Measurements from ENCODE around the gene B4GALT4. TPM values are rescaled to one million over a fixed set of nuclear protein-coding genes. Genes with fewer than 3 reads are reported as not detected.

B4GALT4 gene
- total RNA-seq, 1 donor from 2014 or later = 12.1 TPM

DNA sequence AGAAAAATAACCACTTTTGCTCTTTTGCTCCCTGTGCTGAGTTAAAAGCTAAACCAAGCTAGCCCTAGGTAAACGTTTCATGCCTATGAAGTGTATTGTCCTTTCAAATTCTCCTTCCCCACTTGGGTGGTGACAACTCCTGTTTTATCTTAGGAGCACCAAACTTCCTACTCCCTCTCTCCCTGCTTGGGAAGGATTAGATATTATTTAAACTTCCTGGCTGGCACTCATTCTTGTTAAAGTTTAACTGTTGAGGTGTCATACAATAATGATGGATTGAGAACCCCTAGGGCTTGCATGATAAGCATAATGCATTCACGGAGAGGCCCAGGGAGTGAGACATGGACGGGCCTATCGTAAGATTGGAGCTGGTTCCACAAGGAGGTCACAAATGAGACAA is 29.5 kb downstream of the B4GALT4 start:
- no peaks in the 10 kb centered on the region for H3K27me3 Mint-ChIP-seq (ENCODE audit: low read depth)
- DNase-seq (ENCODE audit: low read depth, low spot score) = no peak
- H3K36me3 Mint-ChIP-seq (ENCODE audit: low read depth) = peaks cover 29% of the 10 kb centered on the region
- H3K27ac Mint-ChIP-seq (ENCODE audit: unreplicated experiment) = no peak overlapping the region
- no peaks in the 10 kb centered on the region for H3K4me1 Mint-ChIP-seq
- no peaks in the 10 kb centered on the region for H3K9me3 Mint-ChIP-seq
- TF ChIP-seq, protein P1, sequence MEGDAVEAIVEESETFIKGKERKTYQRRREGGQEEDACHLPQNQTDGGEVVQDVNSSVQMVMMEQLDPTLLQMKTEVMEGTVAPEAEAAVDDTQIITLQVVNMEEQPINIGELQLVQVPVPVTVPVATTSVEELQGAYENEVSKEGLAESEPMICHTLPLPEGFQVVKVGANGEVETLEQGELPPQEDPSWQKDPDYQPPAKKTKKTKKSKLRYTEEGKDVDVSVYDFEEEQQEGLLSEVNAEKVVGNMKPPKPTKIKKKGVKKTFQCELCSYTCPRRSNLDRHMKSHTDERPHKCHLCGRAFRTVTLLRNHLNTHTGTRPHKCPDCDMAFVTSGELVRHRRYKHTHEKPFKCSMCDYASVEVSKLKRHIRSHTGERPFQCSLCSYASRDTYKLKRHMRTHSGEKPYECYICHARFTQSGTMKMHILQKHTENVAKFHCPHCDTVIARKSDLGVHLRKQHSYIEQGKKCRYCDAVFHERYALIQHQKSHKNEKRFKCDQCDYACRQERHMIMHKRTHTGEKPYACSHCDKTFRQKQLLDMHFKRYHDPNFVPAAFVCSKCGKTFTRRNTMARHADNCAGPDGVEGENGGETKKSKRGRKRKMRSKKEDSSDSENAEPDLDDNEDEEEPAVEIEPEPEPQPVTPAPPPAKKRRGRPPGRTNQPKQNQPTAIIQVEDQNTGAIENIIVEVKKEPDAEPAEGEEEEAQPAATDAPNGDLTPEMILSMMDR (conservative IDR thresholded peaks at IDR 0.05) = no peak
- no peak overlapping the region for H3K4me3 Mint-ChIP-seq

DNA sequence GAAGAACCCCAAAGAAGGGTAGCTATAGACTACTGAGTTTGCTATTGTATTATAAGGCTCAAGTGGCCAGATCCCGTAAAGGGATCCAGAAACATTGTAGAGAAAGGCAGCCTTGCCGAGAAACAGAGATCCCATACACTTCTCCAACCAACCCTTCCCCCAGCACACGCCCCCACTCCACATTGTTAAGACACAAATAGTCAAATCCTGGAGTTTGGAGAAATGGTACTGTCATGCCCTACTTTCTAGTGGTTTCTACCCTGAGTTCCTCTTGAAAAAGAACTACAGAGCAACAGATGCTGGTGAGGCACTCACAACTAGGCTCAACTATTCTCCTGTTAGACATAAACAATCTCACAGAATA is 33.2 kb downstream of the B4GALT4 start:
- TF ChIP-seq, protein P1 (conservative IDR thresholded peaks at IDR 0.05) = no peak
- no peak for DNase-seq (ENCODE audit: low read depth, low spot score)
- H3K27ac Mint-ChIP-seq (ENCODE audit: unreplicated experiment) = no peak overlapping the region
- H3K36me3 Mint-ChIP-seq (ENCODE audit: low read depth) = peaks cover 16% of the 10 kb centered on the region
- H3K27me3 Mint-ChIP-seq (ENCODE audit: low read depth) = no peaks in the 10 kb centered on the region
- H3K4me3 Mint-ChIP-seq = no peak overlapping the region
- peaks cover 2% of the 10 kb centered on the region for H3K9me3 Mint-ChIP-seq
- no peaks in the 10 kb centered on the region for H3K4me1 Mint-ChIP-seq

GRCh38 chr3:119206611-119207511 is 33.8 kb downstream of the B4GALT4 start:
- Mint-ChIP-seq H3K9me3 (peaks cover 2% of the 10 kb centered on the region), H3K4me3 (no peak overlapping the region), H3K27me3 (ENCODE audit: low read depth) (no peaks in the 10 kb centered on the region), H3K27ac (ENCODE audit: unreplicated experiment) (no peak overlapping the region), H3K4me1 (no peaks in the 10 kb centered on the region), H3K36me3 (ENCODE audit: low read depth) (peaks cover 11% of the 10 kb centered on the region)
- TF ChIP-seq, protein P1 (conservative IDR thresholded peaks at IDR 0.05) = no peak
- no peak for DNase-seq (ENCODE audit: low read depth, low spot score)

GRCh38 chr3:119205685-119206084 is 35.0 kb downstream of the B4GALT4 start:
- H3K9me3 Mint-ChIP-seq = peaks cover 2% of the 10 kb centered on the region
- H3K36me3 Mint-ChIP-seq (ENCODE audit: low read depth) = peaks cover 6% of the 10 kb centered on the region
- DNase-seq (ENCODE audit: low read depth, low spot score) = no peak
- TF ChIP-seq, protein P1 (conservative IDR thresholded peaks at IDR 0.05) = no peak
- H3K4me1 Mint-ChIP-seq = no peaks in the 10 kb centered on the region
- H3K4me3 Mint-ChIP-seq = no peak overlapping the region
- no peaks in the 10 kb centered on the region for H3K27me3 Mint-ChIP-seq (ENCODE audit: low read depth)
- no peak overlapping the region for H3K27ac Mint-ChIP-seq (ENCODE audit: unreplicated experiment)

DNA sequence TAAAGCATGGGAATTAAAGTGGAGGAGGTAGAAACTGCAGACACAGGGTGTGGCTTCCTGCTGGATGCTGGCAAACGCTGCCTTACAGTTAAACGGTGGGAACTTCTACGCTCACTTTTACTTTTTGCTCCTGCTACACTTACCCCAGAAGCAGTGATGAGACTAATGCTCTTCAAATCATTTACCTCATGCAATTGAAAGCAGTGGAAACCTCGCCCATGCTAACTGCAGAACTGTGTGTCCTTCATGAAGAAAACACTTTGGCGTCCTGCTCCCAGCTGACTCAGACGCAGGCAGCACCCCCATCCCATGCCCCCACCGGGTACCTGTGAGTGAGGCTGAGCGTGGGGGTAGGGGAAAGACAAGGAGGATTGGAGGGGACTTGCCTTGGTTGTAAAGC is 35.5 kb downstream of the B4GALT4 start:
- TF ChIP-seq, protein P1 (conservative IDR thresholded peaks at IDR 0.05) = no peak
- no peak for DNase-seq (ENCODE audit: low read depth, low spot score)
- H3K36me3 Mint-ChIP-seq (ENCODE audit: low read depth) = peaks cover 4% of the 10 kb centered on the region

More for the DNA sequence above, 35.5 kb downstream of the B4GALT4 start:
- peaks cover 2% of the 10 kb centered on the region for H3K9me3 Mint-ChIP-seq
- no peaks in the 10 kb centered on the region for H3K27me3 Mint-ChIP-seq (ENCODE audit: low read depth)
- no peaks in the 10 kb centered on the region for H3K4me1 Mint-ChIP-seq
- H3K27ac Mint-ChIP-seq (ENCODE audit: unreplicated experiment) = no peak overlapping the region
- H3K4me3 Mint-ChIP-seq = no peak overlapping the region
